Skin epidermis (tissue), 12 donors: ENCODE measurements around the gene ACER3.
"Not testable (repeated sequence)": the region's sequence is repeated elsewhere in the genome, so short reads cannot be mapped to it uniquely, and the experiment has no call there.

Source experiments
- H3K27ac ChIP-seq, 21 experiments: fragments of 200-600 bp; sonication (generic) in 11 of 21; one replicate each; pipeline ENCODE4 v1.5.0; 2020; ENCODE audit warnings: mild to moderate bottlenecking in 3 of 21, inconsistent platforms in 2 of 21, moderate library complexity in 2 of 21
- H3K4me3 ChIP-seq, 7 experiments: fragments of 200-600 bp; sonication (generic) in 2 of 7; one replicate each; pipeline ENCODE4 v1.5.0; 2020; ENCODE audit warnings: inconsistent platforms in 2 of 7, mild to moderate bottlenecking in 2 of 7, moderate library complexity in 1 of 7

Gene ACER3

DNA sequence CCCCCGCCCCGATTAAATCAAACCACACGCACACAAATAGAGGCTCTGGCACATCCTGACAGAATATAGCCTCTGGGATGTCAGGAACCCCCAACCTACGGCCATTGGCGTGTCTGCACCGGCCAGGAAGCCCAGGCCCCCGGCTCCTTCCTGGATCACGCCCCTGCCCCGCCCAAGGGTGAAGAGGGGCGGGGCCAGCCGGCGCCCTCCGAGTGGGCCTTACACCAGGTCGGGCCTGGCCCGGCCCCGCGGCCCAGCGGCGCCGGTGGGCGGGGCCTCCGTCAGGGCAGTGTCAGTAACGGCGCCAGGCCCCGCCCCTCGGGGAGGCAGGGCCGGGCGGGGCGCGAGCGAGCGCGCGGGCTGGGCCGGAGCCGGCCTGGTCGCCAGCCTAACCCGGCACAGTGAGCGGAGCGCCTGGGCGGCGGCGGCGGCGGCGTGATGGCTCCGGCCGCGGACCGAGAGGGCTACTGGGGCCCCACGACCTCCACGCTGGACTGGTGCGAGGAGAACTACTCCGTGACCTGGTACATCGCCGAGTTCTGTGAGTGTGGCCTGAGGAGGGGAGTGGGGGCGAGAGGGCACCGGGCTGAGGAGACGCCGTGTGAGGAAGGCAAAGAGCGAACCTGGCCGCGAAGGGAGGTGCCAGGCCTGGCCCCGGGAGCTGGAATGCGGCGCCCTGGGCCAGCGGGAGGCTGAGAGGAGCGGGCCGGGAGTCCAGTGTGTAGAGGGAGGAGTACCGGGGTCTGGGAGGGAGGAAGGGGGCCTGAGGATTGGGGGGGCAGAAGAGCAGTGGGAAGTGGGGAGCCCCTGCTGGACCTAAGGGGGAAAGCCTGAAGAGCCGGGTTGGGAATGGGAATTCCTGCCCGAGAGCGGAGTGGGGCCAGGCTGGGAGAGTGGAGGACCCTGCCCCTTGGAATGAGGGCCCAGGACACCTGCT, at the start of gene ACER3:
ACER3 (plus strand) TSS at position 380 of the 937 bp plus-strand sequence; CDS start at position 439, 59 bp downstream.
- H3K27ac ChIP-seq, result peak within 1 kb of the TSS; percentile 54 to 96 (median 90)
- H3K4me3 ChIP-seq, result peak within 1 kb of the TSS; percentile 59 to 88 (median 74)

DNA sequence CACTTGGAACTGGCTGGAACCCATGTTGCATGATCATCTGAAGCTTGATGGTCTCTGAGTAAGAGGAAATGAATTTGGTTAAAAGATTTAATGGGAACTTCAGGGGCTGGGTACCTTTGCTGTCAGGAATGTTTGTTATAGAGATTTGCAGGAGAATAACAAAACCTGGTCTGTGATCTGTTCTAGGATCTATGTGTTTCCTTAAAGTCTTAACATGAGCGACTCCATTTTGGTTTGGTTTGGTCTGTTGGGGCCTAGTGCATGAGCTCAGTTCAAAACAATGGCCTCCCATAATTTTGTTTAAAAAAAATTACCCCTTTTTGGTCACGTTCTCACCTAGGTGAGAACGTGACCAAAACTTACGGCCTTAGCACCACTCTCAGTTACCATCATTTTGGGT, 49.5 kb upstream of the ACER3 start:
- no peak overlapping the region for H3K27ac ChIP-seq

GRCh38 chr11:76814414-76814813, 46.3 kb upstream of the ACER3 start:
- Histone ChIP-seq H3K4me3 (no peak overlapping the region), H3K27ac (no peak overlapping the region)

More for the DNA sequence above, 49.5 kb upstream of the ACER3 start:
- H3K4me3 ChIP-seq, result no peak overlapping the region

GRCh38 chr11:76815678-76816077, 45.0 kb upstream of the ACER3 start:
- H3K4me3 ChIP-seq, H3K27ac ChIP-seq: not testable (repeated sequence)

GRCh38 chr11:76820184-76820566, 40.5 kb upstream of the ACER3 start:
- H3K27ac ChIP-seq, result peak overlapping the region in 2 of 21 experiments; percentile 26 to 31

DNA sequence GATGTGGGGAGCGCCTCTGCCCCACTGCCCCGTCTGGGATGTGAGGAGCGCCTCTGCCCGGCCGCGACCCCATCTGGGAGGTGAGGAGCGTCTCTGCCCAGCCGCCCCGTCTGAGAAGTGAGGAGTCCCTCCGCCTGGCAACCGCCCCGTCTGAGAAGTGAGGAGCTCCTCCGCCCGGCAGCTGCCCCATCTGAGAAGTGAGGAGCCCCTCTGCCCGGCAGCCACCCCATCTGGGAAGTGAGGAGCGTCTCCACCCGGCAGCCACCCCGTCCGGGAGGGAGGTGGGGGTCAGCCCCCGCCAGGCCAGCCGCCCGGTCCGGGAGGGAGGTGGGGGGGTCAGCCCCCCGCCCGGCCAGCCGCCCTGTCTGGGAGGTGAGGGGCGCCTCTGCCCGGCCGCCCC, 39.3 kb upstream of the ACER3 start:
- not testable (repeated sequence) for H3K4me3 ChIP-seq, H3K27ac ChIP-seq

More at GRCh38 chr11:76820184-76820566, 40.5 kb upstream of the ACER3 start:
- H3K4me3 ChIP-seq, result no peak overlapping the region

DNA sequence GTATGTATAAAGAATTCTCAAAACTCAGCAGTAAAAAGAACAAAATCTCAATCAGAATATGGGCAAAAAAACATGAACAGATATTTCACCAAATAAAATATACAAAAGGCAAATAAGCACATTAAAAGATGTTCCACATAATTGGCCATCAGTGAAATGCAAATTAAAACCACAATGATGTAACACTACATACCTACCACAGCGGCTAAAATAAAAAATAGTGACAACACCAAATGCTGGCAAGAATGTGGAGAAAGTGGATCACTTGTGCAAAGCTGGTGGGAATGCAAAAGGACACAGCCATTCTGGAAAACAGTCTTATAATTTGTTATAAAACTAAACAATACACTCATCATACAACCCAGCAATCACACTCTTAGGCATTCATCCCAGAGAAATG, 38.3 kb upstream of the ACER3 start:
- Histone ChIP-seq H3K4me3 (no peak overlapping the region), H3K27ac (no peak overlapping the region)

DNA sequence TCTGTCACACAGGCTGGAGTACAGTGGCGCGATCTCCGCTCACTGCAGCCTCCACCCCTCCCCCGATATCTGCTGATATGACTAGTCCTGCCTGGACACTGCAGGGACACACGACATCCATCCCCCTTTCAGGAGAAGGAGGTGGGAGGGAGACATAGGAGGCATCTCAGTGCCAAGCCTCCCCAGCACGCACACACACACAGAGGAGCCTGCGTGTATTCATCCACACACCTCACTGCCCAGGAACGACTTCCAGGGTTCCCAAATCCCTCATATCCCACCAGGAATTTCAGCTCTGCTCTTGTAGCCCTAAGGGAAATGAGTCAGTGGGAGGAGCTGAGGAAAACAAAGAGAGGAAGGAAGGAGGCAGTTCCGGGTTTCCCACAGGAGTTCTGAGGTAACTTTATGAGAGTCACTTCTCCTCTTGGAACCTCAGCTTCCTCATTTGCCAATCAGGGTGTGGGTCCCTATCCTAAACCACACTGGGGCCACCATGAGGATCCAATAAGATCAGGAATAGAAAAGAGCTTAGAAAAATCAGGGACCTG, 37.2 kb upstream of the ACER3 start:
- Histone ChIP-seq H3K4me3 (no peak overlapping the region), H3K27ac (peak overlapping the region in 15 of 21 experiments; percentile 4 to 70 (median 51))

DNA sequence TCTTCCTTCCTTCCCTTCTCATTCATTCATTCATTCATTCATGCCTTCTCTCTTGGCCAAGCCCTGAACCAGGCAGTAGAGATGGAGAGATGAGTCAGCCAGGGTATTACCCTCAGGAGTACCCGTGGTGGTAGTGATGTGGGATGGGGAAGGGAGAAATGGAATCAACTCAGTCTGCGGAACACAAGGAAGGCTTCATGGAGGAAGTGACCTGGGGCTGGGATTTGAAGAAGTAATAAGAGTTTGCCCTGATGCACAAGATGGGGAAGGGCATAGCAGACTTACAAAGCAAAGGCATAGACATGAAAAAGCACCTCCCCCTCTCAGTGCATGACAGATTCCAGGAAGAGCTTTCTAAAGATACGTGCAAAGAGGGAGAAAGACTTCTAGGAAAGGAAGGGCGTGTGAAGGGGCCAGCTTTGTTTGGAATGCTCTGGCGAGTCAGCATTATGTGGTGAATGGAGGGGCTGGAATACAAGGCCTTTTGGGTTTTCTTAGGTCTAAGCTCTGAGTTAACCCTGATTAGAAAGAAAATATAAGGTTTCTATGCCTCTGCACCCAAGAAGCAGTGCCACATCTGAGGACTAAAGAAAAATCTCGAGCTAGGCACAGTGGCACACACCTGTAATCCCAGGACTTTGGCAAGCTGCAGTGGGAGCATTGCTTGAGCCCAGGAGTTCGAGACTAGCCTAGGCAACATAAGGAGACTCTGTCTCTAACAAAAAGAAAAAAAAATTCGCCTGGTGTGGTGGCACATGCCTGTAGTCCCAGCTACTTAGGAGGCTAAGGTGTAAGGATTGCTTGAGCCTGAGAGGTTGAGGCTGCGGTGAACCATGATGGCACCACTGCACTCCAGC, 36.4 kb upstream of the ACER3 start:
- Histone ChIP-seq H3K27ac (peak overlapping the region in 16 of 21 experiments; percentile 4 to 72 (median 60)), H3K4me3 (no peak overlapping the region)

DNA sequence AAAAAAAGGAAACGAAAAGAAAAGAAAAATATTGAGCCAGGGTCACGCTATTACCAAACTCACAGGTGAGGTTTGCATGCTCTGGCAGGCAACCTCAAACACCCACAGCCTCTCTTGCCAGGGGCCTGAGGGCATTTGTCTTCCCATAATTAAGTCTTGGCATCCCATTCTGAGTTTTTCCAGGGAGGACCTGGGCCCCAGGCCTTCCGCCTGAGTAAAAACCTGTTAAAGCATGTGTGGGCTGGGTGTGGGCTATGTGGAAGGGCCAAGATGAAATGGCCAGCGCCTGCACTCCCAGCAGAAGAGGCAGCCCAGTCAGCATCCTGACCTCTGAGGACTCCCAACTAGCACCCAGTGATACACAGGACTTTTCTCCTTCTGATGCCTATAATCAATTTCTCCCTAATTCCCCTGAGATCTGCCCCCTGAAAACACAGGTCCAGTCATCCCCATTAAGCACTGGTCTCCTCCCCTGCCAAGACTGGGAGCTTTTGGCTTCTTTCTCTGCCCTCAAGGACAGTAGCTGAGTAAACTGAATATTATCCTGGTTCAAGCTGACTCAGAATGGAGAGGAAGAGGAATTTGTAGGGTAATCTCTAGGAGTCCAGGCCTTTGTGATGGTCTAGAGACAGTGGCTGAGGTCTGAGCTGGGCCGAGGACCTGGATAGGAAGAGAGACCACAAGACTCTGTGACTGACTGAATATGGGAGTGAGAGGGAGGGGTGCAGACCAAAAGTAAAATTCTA, 35.6 kb upstream of the ACER3 start:
- Histone ChIP-seq H3K4me3 (no peak overlapping the region), H3K27ac (peak overlapping the region in 17 of 21 experiments; percentile 3 to 72 (median 47))

- Histone ChIP-seq H3K27ac (peak overlapping the region in 14 of 21 experiments; percentile 3 to 72 (median 44)), H3K4me3 (no peak overlapping the region)
Measured at GRCh38 chr11:76825726-76826396, 34.9 kb upstream of the ACER3 start.

DNA sequence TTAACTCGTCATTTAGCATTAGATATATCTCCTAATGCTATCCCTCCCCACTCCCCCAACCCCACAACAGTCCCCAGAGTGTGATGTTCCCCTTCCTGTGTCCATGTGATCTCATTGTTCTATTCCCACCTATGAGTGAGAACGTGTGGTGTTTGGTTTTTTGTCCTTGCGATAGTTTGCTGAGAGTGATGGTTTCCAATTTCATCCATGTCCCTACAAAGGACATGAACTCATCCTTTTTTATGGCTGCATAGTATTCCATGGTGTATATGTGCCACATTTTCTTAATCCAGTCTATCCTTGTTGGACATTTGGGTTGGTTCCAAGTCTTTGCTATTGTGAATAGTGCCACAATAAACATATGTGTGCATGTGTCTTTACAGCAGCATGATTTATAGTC, 34.2 kb upstream of the ACER3 start:
- H3K4me3 ChIP-seq, H3K27ac ChIP-seq: not testable (repeated sequence)

DNA sequence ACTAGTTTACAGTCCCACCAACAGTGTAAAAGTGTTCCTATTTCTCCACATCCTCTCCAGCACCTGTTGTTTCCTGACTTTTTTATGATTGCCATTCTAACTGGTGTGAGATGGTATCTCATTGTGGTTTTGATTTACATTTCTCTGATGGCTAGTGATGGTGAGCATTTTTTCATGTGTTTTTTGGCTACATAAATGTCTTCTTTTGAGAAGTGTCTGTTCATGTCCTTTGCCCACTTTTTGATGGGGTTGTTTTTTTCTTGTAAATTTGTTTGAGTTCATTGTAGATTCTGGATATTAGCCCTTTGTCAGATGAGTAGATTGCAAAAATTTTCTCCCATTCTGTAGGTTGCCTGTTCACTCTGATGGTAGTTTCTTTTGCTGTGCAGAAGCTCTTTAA, 33.7 kb upstream of the ACER3 start:
- not testable (repeated sequence) for H3K4me3 ChIP-seq, H3K27ac ChIP-seq

DNA sequence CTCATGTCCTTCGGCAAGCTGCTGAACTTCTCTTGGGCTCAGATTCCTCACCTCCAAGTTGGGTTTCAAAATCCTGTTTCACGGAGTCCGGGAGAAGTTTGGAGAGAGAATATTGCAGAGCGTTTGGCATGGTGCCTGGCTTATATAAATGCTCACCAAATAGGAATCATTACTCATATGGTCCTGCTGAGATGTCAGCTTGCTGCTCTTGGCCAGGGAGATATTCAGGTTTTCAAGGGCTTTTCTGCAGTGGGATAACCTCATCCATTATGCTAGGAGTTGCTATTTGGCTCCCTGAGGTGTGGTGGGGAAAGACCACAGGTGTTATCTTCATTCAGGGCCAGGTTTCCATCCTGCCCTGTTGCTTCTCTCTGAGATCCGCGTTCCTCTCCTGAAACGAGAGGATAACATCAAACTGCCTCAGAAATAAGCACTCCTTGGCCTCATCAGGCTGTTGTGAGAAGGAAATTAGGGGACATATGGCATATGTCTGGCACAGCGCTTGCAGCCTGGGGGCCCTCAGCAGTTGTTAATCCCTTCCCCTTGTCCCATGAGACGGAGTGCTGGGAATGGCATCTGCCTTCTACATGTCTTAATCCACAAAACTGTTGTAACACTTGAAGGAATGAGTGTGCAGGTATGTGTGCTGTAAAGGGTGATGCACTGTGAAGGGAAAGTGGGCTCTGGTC, 29.9 kb upstream of the ACER3 start:
- Histone ChIP-seq H3K4me3 (no peak overlapping the region), H3K27ac (no peak overlapping the region)

- Histone ChIP-seq H3K4me3 (no peak overlapping the region), H3K27ac (peak overlapping the region in 1 of 21 experiments; percentile 39)
Measured at GRCh38 chr11:76831686-76832310, 28.9 kb upstream of the ACER3 start.

- H3K27ac ChIP-seq, result no peak overlapping the region
- no peak overlapping the region for H3K4me3 ChIP-seq
Measured at GRCh38 chr11:76832361-76832760, 28.4 kb upstream of the ACER3 start.

GRCh38 chr11:76834151-76834550, 26.6 kb upstream of the ACER3 start:
- no peak overlapping the region for H3K4me3 ChIP-seq
- H3K27ac ChIP-seq, result no peak overlapping the region

DNA sequence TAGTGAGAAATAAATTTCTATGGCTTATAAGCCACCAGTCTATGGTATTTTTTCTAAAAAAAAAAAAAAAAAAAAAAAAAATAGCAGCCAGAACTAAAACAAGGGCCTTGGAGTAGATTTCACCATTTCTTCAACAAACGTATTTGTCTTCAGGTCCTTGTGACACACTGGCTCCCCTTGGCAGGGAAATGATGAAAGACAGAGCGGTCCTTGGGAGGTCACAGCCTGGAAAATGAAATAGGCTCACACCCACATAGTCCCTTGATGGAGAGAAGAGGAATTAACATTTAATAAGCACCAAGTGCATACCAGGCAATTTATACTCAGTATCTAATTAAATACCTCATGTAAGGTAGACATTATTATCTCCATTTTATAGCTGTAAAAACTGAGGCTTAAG, 25.7 kb upstream of the ACER3 start:
- H3K27ac ChIP-seq, result no peak overlapping the region
- no peak overlapping the region for H3K4me3 ChIP-seq
